ENCODE measurements around the gene MXRA5. TPM values are rescaled to one million over a fixed set of nuclear protein-coding genes. Genes with fewer than 3 reads are reported as not detected.
"Not testable (repeated sequence)": the region's sequence is repeated elsewhere in the genome, so short reads cannot be mapped to it uniquely, and the experiment has no call there.

The MXRA5 gene
- total and polyA plus RNA-seq, 9 of the 15 experiments (the other 6 are each of a cell fraction or from before 2014, with no cell fraction given) = 0.02 TPM; not detected in 8

DNA sequence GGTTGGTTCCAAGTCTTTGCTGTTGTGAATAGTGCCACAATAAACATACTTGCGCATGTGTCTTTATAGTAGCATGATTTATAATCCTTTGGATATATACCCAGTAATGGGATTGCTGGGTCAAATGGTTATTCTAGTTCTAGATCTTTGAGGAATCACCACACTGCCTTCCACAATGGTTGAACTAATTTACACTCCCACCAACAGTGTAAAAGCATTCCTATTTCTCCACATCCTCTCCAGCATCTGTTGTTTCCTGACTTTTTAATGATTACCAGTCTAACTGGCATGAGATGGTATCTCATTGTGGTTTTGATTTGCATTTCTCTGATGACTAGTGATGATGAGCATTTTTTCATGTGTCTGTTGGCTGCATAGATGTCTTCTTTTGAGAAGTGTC lies 72.8 kb downstream of the MXRA5 start:
- not testable (repeated sequence) for FAIRE-seq

DNA sequence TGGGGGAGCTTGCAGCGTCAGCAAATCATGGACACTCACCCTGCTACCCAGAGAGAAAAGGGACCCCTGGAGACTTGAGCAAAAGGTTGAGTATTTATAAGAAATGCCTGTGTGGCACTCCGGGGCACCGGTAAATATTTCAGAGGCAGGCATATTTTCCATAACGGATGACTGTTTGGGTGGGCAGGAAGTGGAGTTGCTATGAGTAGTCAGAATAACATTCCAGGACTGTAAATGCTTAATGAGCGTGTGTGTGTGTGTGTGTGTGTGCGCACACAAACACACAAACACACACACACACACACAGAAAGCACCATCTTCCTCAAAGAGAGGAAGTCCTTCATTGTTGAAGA lies 74.6 kb downstream of the MXRA5 start:
- no TSS peak for BruUV-seq (replicated peaks)
- Histone ChIP-seq H3K4me1 (replicated peaks in 1 of 2; ENCODE audit: control insufficient read depth in 2 of 2, insufficient read depth in 2 of 2, low read length in 2 of 2) (no peaks in the 10 kb centered on the region), H4K20me1 (replicated peaks; ENCODE audit: control insufficient read depth, insufficient read depth, low read length) (no peaks in the 10 kb centered on the region), H3K9me3 (replicated peaks; ENCODE audit: control insufficient read depth, insufficient read depth, low read depth, low read length) (no peaks in the 10 kb centered on the region), H3K27me3 (ENCODE audit: control insufficient read depth in 2 of 2, insufficient read depth in 2 of 2, low read length in 2 of 2) (no peaks in the 10 kb centered on the region), H3K4me3 (no peak overlapping the region), H3K36me3 (ENCODE audit: control insufficient read depth, insufficient read depth, low read length) (no peaks in the 10 kb centered on the region), H3K9me1 (ENCODE audit: control insufficient read depth, insufficient read depth, low read length) (no peaks in the 10 kb centered on the region), H3K9ac (ENCODE audit: insufficient read depth in 1 of 2, low read depth in 2 of 2, low read length in 2 of 2) (no peak overlapping the region), H3K4me2 (ENCODE audit: insufficient read depth, low read length) (no peak overlapping the region), H3K79me2 (ENCODE audit: control insufficient read depth, insufficient read depth, low read length) (no peaks in the 10 kb centered on the region), H3K27ac (ENCODE audit: extremely low read depth, low read depth, low read length) (no peak overlapping the region), H2AFZ (ENCODE audit: low read depth, low read length) (no peak overlapping the region)
- FAIRE-seq (no peak), ATAC-seq (no peak), DNase-seq (ENCODE audit: extremely low read depth in 1 of 4, low spot score in 3 of 4) (no peak)
- 2% methylated on average over 6 of the region's 6 CpGs for WGBS (ENCODE audit: insufficient coverage, low coverage, missing lambda C conversion rate)
- no peak for TF ChIP-seq ZNF184 (CRISPR knock-in tag; IDR thresholded peaks at IDR 0.05)
- no peak for TF ChIP-seq SRSF1 (IDR thresholded peaks at IDR 0.05; ENCODE audit: low read depth, low read length)
- no peak for TF ChIP-seq MEF2A (IDR thresholded peaks at IDR 0.05; ENCODE audit: control insufficient read depth, low read depth, low read length)
- TF ChIP-seq, protein P1, sequence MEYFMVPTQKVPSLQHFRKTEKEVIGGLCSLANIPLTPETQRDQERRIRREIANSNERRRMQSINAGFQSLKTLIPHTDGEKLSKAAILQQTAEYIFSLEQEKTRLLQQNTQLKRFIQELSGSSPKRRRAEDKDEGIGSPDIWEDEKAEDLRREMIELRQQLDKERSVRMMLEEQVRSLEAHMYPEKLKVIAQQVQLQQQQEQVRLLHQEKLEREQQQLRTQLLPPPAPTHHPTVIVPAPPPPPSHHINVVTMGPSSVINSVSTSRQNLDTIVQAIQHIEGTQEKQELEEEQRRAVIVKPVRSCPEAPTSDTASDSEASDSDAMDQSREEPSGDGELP (CRISPR knock-in tag; IDR thresholded peaks at IDR 0.05; ENCODE audit: borderline replicate concordance) = no peak
- TF ChIP-seq, protein P2, sequence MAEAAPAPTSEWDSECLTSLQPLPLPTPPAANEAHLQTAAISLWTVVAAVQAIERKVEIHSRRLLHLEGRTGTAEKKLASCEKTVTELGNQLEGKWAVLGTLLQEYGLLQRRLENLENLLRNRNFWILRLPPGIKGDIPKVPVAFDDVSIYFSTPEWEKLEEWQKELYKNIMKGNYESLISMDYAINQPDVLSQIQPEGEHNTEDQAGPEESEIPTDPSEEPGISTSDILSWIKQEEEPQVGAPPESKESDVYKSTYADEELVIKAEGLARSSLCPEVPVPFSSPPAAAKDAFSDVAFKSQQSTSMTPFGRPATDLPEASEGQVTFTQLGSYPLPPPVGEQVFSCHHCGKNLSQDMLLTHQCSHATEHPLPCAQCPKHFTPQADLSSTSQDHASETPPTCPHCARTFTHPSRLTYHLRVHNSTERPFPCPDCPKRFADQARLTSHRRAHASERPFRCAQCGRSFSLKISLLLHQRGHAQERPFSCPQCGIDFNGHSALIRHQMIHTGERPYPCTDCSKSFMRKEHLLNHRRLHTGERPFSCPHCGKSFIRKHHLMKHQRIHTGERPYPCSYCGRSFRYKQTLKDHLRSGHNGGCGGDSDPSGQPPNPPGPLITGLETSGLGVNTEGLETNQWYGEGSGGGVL (CRISPR knock-in tag; IDR thresholded peaks at IDR 0.05) = no peak
- no peak for TF ChIP-seq SMAD1 (IDR thresholded peaks at IDR 0.05; ENCODE audit: low read depth, low read length, partially characterized antibody)
- no peak for TF ChIP-seq TEAD4 (IDR thresholded peaks at IDR 0.05; ENCODE audit: low read length)
- no peak for TF ChIP-seq TEAD4 (CRISPR knock-in tag; IDR thresholded peaks at IDR 0.05; ENCODE audit: borderline replicate concordance)
- TF ChIP-seq RBM34 (IDR thresholded peaks at IDR 0.05; ENCODE audit: borderline replicate concordance, insufficient read depth, low read length) = no peak
- no peak for TF ChIP-seq CBFA2T2 (conservative IDR thresholded peaks at IDR 0.05)
- no peak for TF ChIP-seq HDAC3 (IDR thresholded peaks at IDR 0.05; ENCODE audit: borderline replicate concordance, partially characterized antibody)
- TF ChIP-seq MAFF (IDR thresholded peaks at IDR 0.05; ENCODE audit: low read length) = no peak
- no peak for TF ChIP-seq NFE2L1 (tag; IDR thresholded peaks at IDR 0.05; ENCODE audit: borderline replicate concordance, low read depth)
- TF ChIP-seq TGIF2 (CRISPR knock-in tag; IDR thresholded peaks at IDR 0.05) = no peak
- no peak for TF ChIP-seq EHMT2 (IDR thresholded peaks at IDR 0.05)
- intact Hi-C loops (cut with micrococcal nuclease) (no loop called here), in situ Hi-C loops (cut with MboI) (no loop called here)
- ChIA-PET POLR2A (interaction anchor here (0.8 kb wide), 1 partner anchor 308 kb away, joined by 5 read pairs; no protein-coding TSS in a partner anchor), CTCF (ENCODE audit: low intra/inter-chr PET ratio) (no interaction called here)

More for the DNA sequence above, 72.8 kb downstream of the MXRA5 start:
- H3K79me2 ChIP-seq (ENCODE audit: control insufficient read depth, insufficient read depth, low read length); H4K20me1 ChIP-seq (replicated peaks; ENCODE audit: control insufficient read depth, insufficient read depth, low read length); BruUV-seq (replicated peaks); H3K9me1 ChIP-seq (ENCODE audit: control insufficient read depth, insufficient read depth, low read length); intact Hi-C loops (cut with micrococcal nuclease); in situ Hi-C loops (cut with MboI); H3K4me1 ChIP-seq (replicated peaks in 1 of 2; ENCODE audit: control insufficient read depth in 2 of 2, insufficient read depth in 2 of 2, low read length in 2 of 2); H3K36me3 ChIP-seq (ENCODE audit: control insufficient read depth, insufficient read depth, low read length); H3K4me3 ChIP-seq; H3K4me2 ChIP-seq (ENCODE audit: insufficient read depth, low read length); H2AFZ ChIP-seq (ENCODE audit: low read depth, low read length); H3K9ac ChIP-seq (ENCODE audit: insufficient read depth in 1 of 2, low read depth in 2 of 2, low read length in 2 of 2); H3K27me3 ChIP-seq (ENCODE audit: control insufficient read depth in 2 of 2, insufficient read depth in 2 of 2, low read length in 2 of 2); ATAC-seq; CTCF ChIA-PET (ENCODE audit: low intra/inter-chr PET ratio); H3K9me3 ChIP-seq (replicated peaks; ENCODE audit: control insufficient read depth, insufficient read depth, low read depth, low read length); H3K27ac ChIP-seq (ENCODE audit: extremely low read depth, low read depth, low read length); POLR2A ChIA-PET; DNase-seq (ENCODE audit: extremely low read depth in 1 of 4, low spot score in 3 of 4): not testable (repeated sequence)
- 0% methylated on average over 1 of the region's 1 CpG for WGBS (ENCODE audit: insufficient coverage, low coverage, missing lambda C conversion rate)
